IMR-90 (cell line): ENCODE data around the gene CLTA. TPM values are rescaled to one million over a fixed set of nuclear protein-coding genes. Genes with fewer than 3 reads are reported as not detected.

Experiments
- ATAC-seq: fragments of 200-7000 bp; cut with Tn5 transposase; 2 replicates; pipeline ENCODE4 v1.9.1; 2020; ENCODE audit warnings: low read depth, mild to moderate bottlenecking, moderate library complexity
- BruUV-seq: library from RNA; stranded (reverse); fragments of 400-500 nt; replicated peaks from 2 replicates; lab custom pipeline; 2021; lab: Mats Ljungman, UMichigan
- CTCF ChIA-PET: fragments of 300-600 bp; formaldehyde crosslinking; extraction: SDS; loops from one replicate; lab custom pipeline; 2021; ENCODE audit warnings: antibody characterized with exemption; lab: Yijun Ruan, JAX
- POLR2A ChIA-PET: fragments of 300-600 bp; sonication (Branson Sonifier 250); formaldehyde crosslinking; loops from one replicate; lab custom pipeline; 2022; ENCODE audit warnings: antibody characterized with exemption; ENCODE audit not compliant: unreplicated experiment; lab: Charles Lee
- DNase-seq: peaks from one replicate; pipeline ENCODE4 v3.0.0; 2013
- H2AFZ ChIP-seq: replicated peaks from 2 replicates; pipeline ENCODE3; 2013; ENCODE audit warnings: low read length, mild to moderate bottlenecking; ENCODE audit not compliant: poor library complexity
- H2AK5ac ChIP-seq: 2 replicates; pipeline ENCODE4 v1.6.1; 2013; ENCODE audit warnings: low read depth, low read length, inconsistent platforms
- H2AK9ac ChIP-seq: replicated peaks from 2 replicates; pipeline ENCODE3; 2013; ENCODE audit warnings: mild to moderate bottlenecking, low read depth, low read length, moderate library complexity; ENCODE audit not compliant: poor library complexity
- H2BK120ac ChIP-seq: 2 replicates; pipeline ENCODE4 v1.6.1; 2013; ENCODE audit warnings: low read depth, low read length, inconsistent platforms
- H2BK15ac ChIP-seq: 3 replicates; pipeline ENCODE4 v1.6.1; 2013; ENCODE audit warnings: low read depth, low read length, inconsistent platforms
- H2BK20ac ChIP-seq: 2 replicates; pipeline ENCODE4 v1.6.1; 2013; ENCODE audit warnings: low read depth, mild to moderate bottlenecking, inconsistent platforms, low read length, moderate library complexity
- H2BK5ac ChIP-seq: 2 replicates; pipeline ENCODE4 v1.6.1; 2013; ENCODE audit warnings: mild to moderate bottlenecking, low read depth, low read length, inconsistent platforms; ENCODE audit not compliant: poor library complexity, severe bottlenecking
- H3K14ac ChIP-seq: replicated peaks from 2 replicates; pipeline ENCODE4 v1.6.1; 2013; ENCODE audit warnings: low read depth, low read length, inconsistent platforms
- H3K18ac ChIP-seq: 2 replicates; pipeline ENCODE4 v1.6.1; 2013; ENCODE audit warnings: low read depth, low read length, control low read depth
- H3K23ac ChIP-seq: 2 replicates; pipeline ENCODE4 v1.6.1; 2013; ENCODE audit warnings: low read depth, low read length, inconsistent platforms
- H3K27ac ChIP-seq: 2 replicates; pipeline ENCODE4 v1.5.1; 2013; ENCODE audit warnings: mild to moderate bottlenecking, control low read depth, low read length; ENCODE audit not compliant: insufficient read depth
- H3K27me3 ChIP-seq: 2 replicates; pipeline ENCODE4 v1.6.1; 2013; ENCODE audit warnings: low read length; ENCODE audit not compliant: control insufficient read depth, insufficient read depth
- H3K36me3 ChIP-seq: 2 replicates; pipeline ENCODE4 v1.6.1; 2013; ENCODE audit warnings: low read length, mixed read lengths; ENCODE audit not compliant: control insufficient read depth, insufficient read depth
- H3K4ac ChIP-seq: 2 replicates; pipeline ENCODE4 v1.6.1; 2013; ENCODE audit warnings: low read depth, low read length, inconsistent platforms
- H3K4me1 ChIP-seq: 2 replicates; pipeline ENCODE4 v1.6.1; 2013; ENCODE audit warnings: low read length, mixed read lengths; ENCODE audit not compliant: control insufficient read depth, insufficient read depth
- H3K4me2 ChIP-seq: 2 replicates; pipeline ENCODE4 v1.6.1; 2013; ENCODE audit warnings: low read depth, mild to moderate bottlenecking, control low read depth, low read length, moderate library complexity
- H3K4me3 ChIP-seq: 2 replicates; pipeline ENCODE4 v1.5.1; 2013; ENCODE audit warnings: low read depth, mild to moderate bottlenecking, control low read depth, low read length, moderate library complexity; ENCODE audit not compliant: insufficient read depth
- H3K56ac ChIP-seq: 2 replicates; pipeline ENCODE4 v1.6.1; 2013; ENCODE audit warnings: low read length, inconsistent platforms; ENCODE audit not compliant: insufficient read depth; ENCODE audit errors: extremely low read depth
- H3K79me1 ChIP-seq, 2 experiments: 2 replicates each; pipeline ENCODE4 v1.6.1; 2013; ENCODE audit warnings: low read length in 2 of 2, inconsistent platforms in 1 of 2, low read depth in 1 of 2
- H3K9ac ChIP-seq: 2 replicates; pipeline ENCODE4 v1.6.1; 2013; ENCODE audit warnings: low read depth, low read length, control low read depth
- H3K9me1 ChIP-seq: 2 replicates; pipeline ENCODE4 v1.6.1; 2013; ENCODE audit warnings: low read length, inconsistent platforms; ENCODE audit not compliant: insufficient read depth
- H3K9me3 ChIP-seq: 2 replicates; pipeline ENCODE4 v1.6.1; 2013; ENCODE audit warnings: low read length; ENCODE audit not compliant: control insufficient read depth, insufficient read depth
- H4K20me1 ChIP-seq: 2 replicates; pipeline ENCODE4 v1.6.1; 2013; ENCODE audit warnings: low read length, inconsistent platforms; ENCODE audit not compliant: insufficient read depth
- H4K5ac ChIP-seq: 2 replicates; pipeline ENCODE4 v1.6.1; 2013; ENCODE audit warnings: mild to moderate bottlenecking, low read depth, low read length, control low read depth
- H4K8ac ChIP-seq, 2 experiments: 2 replicates each; pipeline ENCODE4 v1.6.1; 2013; ENCODE audit warnings: low read depth in 2 of 2, low read length in 2 of 2, control low read depth in 1 of 2, inconsistent platforms in 1 of 2
- H4K91ac ChIP-seq: 2 replicates; pipeline ENCODE4 v1.6.1; 2013; ENCODE audit warnings: low read depth, low read length, inconsistent platforms; ENCODE audit not compliant: insufficient read depth
- BHLHE40 ChIP-seq: fragments of 150-350 bp; IDR thresholded peaks from 2 replicates; pipeline ENCODE4 v1.6.1; 2016; ENCODE audit warnings: mild to moderate bottlenecking, low read depth, low read length
- CEBPB ChIP-seq: IDR thresholded peaks from 2 replicates; pipeline ENCODE4 v1.6.1; 2012; ENCODE audit warnings: low read depth, low read length, improper control_type of control experiment
- CTCF ChIP-seq: conservative IDR thresholded peaks from 2 replicates; pipeline ENCODE4 v1.5.1; 2012; ENCODE audit warnings: mild to moderate bottlenecking, low read depth, low read length, improper control_type of control experiment
- FOS ChIP-seq: fragments of 150-350 bp; IDR thresholded peaks from 2 replicates; pipeline ENCODE4 v1.6.1; 2016; ENCODE audit warnings: low read depth, low read length
- MAFK ChIP-seq: IDR thresholded peaks from 2 replicates; pipeline ENCODE4 v1.6.1; 2012; ENCODE audit warnings: low read depth, low read length, improper control_type of control experiment
- POLR2A ChIP-seq: IDR thresholded peaks from 2 replicates; pipeline ENCODE4 v1.6.1; 2012; ENCODE audit warnings: mild to moderate bottlenecking, low read depth, low read length
- RAD21 ChIP-seq: IDR thresholded peaks from 2 replicates; pipeline ENCODE4 v1.6.1; 2012; ENCODE audit warnings: low read length, improper control_type of control experiment
- WGBS, 2 experiments: methylation state at CpG; one replicate each; pipeline versions ENCODE4 v1.1.5 to v1.1.7; 2013; ENCODE audit warnings: missing lambda C conversion rate in 2 of 2; ENCODE audit not compliant: insufficient read length in 1 of 2; ENCODE audit errors: extremely low coverage in 2 of 2; 5-methylcytosine and 5-hydroxymethylcytosine counted together
- dilution Hi-C: fragments of 300-500 bp; cut with HindIII; formaldehyde crosslinking; loops from one replicate; pipeline ENCODE4 v1.14.3; 2018; ENCODE audit warnings: low sequenced_read_pairs; ENCODE audit not compliant: unreplicated experiment
- in situ Hi-C: fragments of 300-500 bp; cut with MboI; formaldehyde crosslinking; loops from 3 replicates; pipeline ENCODE4 v1.14.3; 2019; ENCODE audit warnings: low sequenced_read_pairs, inconsistent platforms, mixed read lengths
- intact Hi-C: fragments of 100-400 bp; cut with micrococcal nuclease; formaldehyde crosslinking; loops from 2 replicates; pipeline ENCODE4 v1.10.0; 2022
- polyA plus RNA-seq, 3 experiments: library from polyadenylated mRNA; depleted of rRNA; stranded (reverse); fragments of >200 nt; gene quantifications; 2 replicates each; pipeline ENCODE4 v1.2.3, GENCODE V29; 2012; ENCODE audit warnings: low replicate concordance in 1 of 3
- total RNA-seq: library from RNA; depleted of rRNA; stranded (reverse); fragments of >200 nt; gene quantifications from 2 replicates; pipeline ENCODE4 v1.2.3, GENCODE V29; 2012
- TF ChIP-seq, protein P1 (sequence below): fragments of 150-350 bp; IDR thresholded peaks from 2 replicates; pipeline ENCODE4 v1.6.1; 2016; ENCODE audit warnings: low read depth, mild to moderate bottlenecking, low read length, moderate library complexity, borderline replicate concordance

CLTA gene
- total and polyA plus RNA-seq, 2 of the 4 experiments (the other 2 are of a cell fraction) = 133 to 246 TPM

DNA sequence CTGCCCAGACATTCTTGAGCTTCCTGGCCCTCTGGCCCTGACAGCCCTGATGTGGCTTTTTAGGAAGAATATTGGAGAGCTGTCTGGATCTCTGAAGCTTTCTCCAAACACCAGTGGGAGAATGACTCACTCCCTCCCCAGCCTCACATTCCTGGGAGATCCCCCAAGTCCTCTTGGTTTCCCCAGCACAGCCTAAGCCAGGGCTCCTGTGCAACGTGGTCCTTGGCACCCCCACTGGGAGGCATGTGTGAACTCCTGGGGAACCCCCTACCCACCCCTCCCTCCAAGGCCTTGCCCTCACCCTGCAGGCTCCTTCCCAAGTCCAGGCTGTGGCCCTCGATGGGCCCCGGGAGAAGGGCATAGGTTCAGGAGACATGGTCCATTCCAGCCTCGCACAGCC, 41.5 kb upstream of the CLTA start:
- Histone ChIP-seq H3K27me3 (no peaks in the 10 kb centered on the region), H3K23ac (peak overlapping the region; percentile 39), H3K4ac (peak overlapping the region; percentile 74), H4K8ac (peak overlapping the region; percentile 30 to 68; a peak in 2 of 4 replicates), H2BK120ac (peak overlapping the region; percentile 78), H3K4me3 (no peak overlapping the region), H3K36me3 (peaks cover 51% of the 10 kb centered on the region), H3K56ac (peak overlapping the region; percentile 24; the same call in 1 of the 2 replicates), H2BK5ac (peak overlapping the region; percentile 87), H3K9me1 (peaks cover 32% of the 10 kb centered on the region), H2BK20ac (peak overlapping the region; percentile 22), H3K79me1 (peaks cover 11 to 70% of the 10 kb centered on the region in 2 experiments; a peak in 3 of 4 replicates), H3K4me2 (peak overlapping the region; percentile 18; the same call in 1 of the 2 replicates), H3K9ac (no peak overlapping the region), H3K9me3 (no peaks in the 10 kb centered on the region), H4K20me1 (peaks cover 23% of the 10 kb centered on the region), H2AK9ac (peak overlapping the region; percentile 86), H2BK15ac (peak overlapping the region; percentile 78; the same call in 1 of the 3 replicates), H3K4me1 (peaks cover 26% of the 10 kb centered on the region), H3K27ac (peak overlapping the region; percentile 71), H2AK5ac (peak overlapping the region; percentile 94), H4K5ac (peak overlapping the region; percentile 33; the same call in 1 of the 2 replicates), H2AFZ (peak overlapping the region; percentile 25), H3K14ac (peak overlapping the region; percentile 5; the same call in 1 of the 2 replicates), H4K91ac (peak overlapping the region; percentile 73), H3K18ac (peak overlapping the region; percentile 32)
- in situ Hi-C loops = no loop called here
- TF ChIP-seq MAFK (no peak), POLR2A (no peak), CTCF (no peak), FOS (peak; percentile 51), BHLHE40 (no peak), RAD21 (no peak), CEBPB (no peak)
- TF ChIP-seq, protein P1, sequence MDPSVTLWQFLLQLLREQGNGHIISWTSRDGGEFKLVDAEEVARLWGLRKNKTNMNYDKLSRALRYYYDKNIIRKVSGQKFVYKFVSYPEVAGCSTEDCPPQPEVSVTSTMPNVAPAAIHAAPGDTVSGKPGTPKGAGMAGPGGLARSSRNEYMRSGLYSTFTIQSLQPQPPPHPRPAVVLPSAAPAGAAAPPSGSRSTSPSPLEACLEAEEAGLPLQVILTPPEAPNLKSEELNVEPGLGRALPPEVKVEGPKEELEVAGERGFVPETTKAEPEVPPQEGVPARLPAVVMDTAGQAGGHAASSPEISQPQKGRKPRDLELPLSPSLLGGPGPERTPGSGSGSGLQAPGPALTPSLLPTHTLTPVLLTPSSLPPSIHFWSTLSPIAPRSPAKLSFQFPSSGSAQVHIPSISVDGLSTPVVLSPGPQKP = no peak
- ATAC-seq (peak; percentile 78), DNase-seq (peak; percentile 79)
- dilution Hi-C loops = no loop called here
- intact Hi-C loops = no loop called here
- BruUV-seq = no TSS peak
- 0% methylated on average over 1 of the region's 4 CpGs; no CpG with 5 or more reads in 1 of the 2 experiments for WGBS, 2 experiments
- ChIA-PET CTCF (interaction anchor here (0.6 to 2.2 kb wide), 4 partner anchors 9 to 102 kb away, joined by 3 to 8 read pairs (median 4); no protein-coding TSS in a partner anchor), POLR2A (interaction anchor here (0.7 to 1.0 kb wide), 2 partner anchors 10 to 15 kb away, joined by 3 to 4 read pairs; no protein-coding TSS in a partner anchor)
